ENCODE measurements around the gene PLPPR2.
"Not testable (repeated sequence)": the region's sequence is repeated elsewhere in the genome, so short reads cannot be mapped to it uniquely, and the experiment has no call there.

The PLPPR2 gene

GRCh38 chr19:11355160-11356073, at the start of gene PLPPR2:
Gene PLPPR2 (plus strand): TSS chr19:11355432. CDS start chr19:11357674, 2,242 bp downstream.
- in situ Hi-C loops (cut with HindIII; ENCODE audit: low pct_ligation_motif_present, low pct_unique_long_range_greater_than_20kb, low sequenced_read_pairs), result no loop called here
- DNase-seq, result peak; percentile 87

GRCh38 chr19:11306337-11306736, 48.9 kb upstream of the PLPPR2 start:
- no peak for DNase-seq
- in situ Hi-C loops (cut with HindIII; ENCODE audit: low pct_ligation_motif_present, low pct_unique_long_range_greater_than_20kb, low sequenced_read_pairs), result no loop called here

- in situ Hi-C loops (cut with HindIII; ENCODE audit: low pct_ligation_motif_present, low pct_unique_long_range_greater_than_20kb, low sequenced_read_pairs); DNase-seq: not testable (repeated sequence)
Measured at GRCh38 chr19:11320278-11320995, 34.8 kb upstream of the PLPPR2 start.

GRCh38 chr19:11321191-11322126, 33.8 kb upstream of the PLPPR2 start:
- in situ Hi-C loops (cut with HindIII; ENCODE audit: low pct_ligation_motif_present, low pct_unique_long_range_greater_than_20kb, low sequenced_read_pairs), result no loop called here
- no peak for DNase-seq

DNA sequence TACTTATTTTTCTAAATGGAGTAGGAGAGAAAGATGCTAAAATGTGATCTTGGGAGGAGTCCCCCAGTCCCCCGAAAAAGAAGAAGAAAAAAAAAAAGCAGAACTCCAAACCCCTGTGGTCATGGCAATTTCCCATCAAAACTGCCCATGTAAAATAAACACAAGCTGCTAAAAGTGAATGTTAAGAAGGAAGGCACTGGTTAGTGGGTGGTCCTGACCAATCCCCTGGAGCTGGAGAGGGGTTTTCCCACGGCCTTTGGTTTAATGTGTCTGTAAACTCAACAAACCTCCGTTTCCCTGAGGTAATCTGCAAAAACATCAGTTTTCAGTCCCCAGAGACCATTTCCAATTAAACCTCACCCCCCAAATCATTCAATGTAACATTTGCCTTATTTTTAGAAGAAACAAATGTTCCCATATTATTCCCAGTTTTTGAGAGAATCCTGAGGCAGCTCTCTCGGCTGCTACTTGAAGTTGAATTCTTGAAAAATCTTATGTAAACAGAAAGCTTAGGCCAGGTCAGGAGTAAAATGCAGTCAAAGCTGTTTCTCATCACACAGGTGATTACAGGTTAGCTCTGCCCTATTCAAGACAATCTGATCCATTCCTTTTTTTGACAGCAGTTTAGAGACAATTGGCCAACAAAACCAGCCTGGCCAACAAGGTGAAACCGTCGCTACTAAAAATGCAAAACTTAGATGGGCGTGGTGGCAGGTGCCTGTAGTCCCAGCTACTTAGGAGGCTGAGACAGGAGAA, 32.8 kb upstream of the PLPPR2 start:
- DNase-seq, result no peak
- in situ Hi-C loops (cut with HindIII; ENCODE audit: low pct_ligation_motif_present, low pct_unique_long_range_greater_than_20kb, low sequenced_read_pairs), result no loop called here

DNA sequence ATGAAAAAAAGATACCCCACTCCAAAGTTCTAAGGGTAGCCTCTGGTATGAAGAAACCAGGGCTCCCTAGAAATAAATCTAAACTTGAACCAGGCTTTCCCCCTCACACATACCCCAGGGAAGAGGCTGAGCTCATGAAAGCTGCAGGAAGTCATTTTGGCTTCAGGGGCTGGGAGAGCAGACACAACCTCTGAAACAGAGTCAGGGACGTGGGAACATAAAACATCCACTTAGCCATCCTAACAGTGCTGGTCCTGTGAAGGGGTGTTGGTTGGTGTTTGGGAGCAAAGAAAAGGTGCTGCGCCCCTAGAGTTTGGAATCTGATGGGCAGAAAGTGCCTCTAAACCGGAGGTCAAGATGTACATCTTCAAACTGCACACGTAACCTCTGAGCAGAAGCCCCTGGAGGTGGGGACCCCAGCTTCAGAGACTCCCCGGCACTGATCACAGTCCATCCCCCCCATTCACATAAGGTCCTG, 31.6 kb upstream of the PLPPR2 start:
- no peak for DNase-seq
- in situ Hi-C loops (cut with HindIII; ENCODE audit: low pct_ligation_motif_present, low pct_unique_long_range_greater_than_20kb, low sequenced_read_pairs), result no loop called here

- peak; percentile 76 for DNase-seq
- in situ Hi-C loops (cut with HindIII; ENCODE audit: low pct_ligation_motif_present, low pct_unique_long_range_greater_than_20kb, low sequenced_read_pairs), result no loop called here
Measured at GRCh38 chr19:11324079-11324661, 31.1 kb upstream of the PLPPR2 start.

DNA sequence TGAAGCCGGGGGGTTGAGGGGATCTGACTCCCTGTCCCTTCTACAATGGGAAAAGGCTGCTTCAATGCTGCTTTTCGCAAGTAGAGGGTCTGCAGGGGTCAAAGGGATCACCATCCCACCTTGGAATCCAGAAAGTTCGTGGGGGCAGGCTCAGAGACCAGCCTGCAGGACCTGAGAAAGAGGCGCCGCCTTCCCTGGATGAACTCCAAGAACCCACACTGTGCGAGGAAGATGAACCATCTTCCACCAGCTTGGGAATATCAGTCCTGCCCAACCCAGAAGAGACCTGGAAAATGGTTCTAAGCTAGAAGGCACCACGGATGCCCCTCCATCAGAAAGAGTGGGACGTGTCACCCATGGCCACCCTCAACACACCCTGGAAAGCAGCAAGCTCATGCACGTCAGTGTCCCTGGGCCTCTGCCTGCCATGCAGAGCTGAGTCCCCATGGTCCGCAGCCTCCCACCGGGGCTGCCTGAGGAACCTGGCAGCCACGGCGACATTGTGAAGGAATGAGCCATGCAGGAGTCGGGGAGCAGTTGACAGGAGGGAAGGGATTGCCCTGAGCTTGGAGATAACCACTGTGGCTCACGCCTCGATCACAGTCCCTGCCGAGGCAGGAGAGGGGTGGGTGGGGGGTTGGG, 30.4 kb upstream of the PLPPR2 start:
- in situ Hi-C loops (cut with HindIII; ENCODE audit: low pct_ligation_motif_present, low pct_unique_long_range_greater_than_20kb, low sequenced_read_pairs), result no loop called here
- DNase-seq, result no peak

- DNase-seq, result no peak
- in situ Hi-C loops (cut with HindIII; ENCODE audit: low pct_ligation_motif_present, low pct_unique_long_range_greater_than_20kb, low sequenced_read_pairs), result no loop called here
Measured at GRCh38 chr19:11325544-11325943, 29.7 kb upstream of the PLPPR2 start.

GRCh38 chr19:11330127-11330526, 25.1 kb upstream of the PLPPR2 start:
- DNase-seq, result no peak

GRCh38 chr19:11331502-11331901, 23.7 kb upstream of the PLPPR2 start:
- no peak for DNase-seq
- in situ Hi-C loops (cut with HindIII; ENCODE audit: low pct_ligation_motif_present, low pct_unique_long_range_greater_than_20kb, low sequenced_read_pairs), result no loop called here

More at GRCh38 chr19:11330127-11330526, 25.1 kb upstream of the PLPPR2 start:
- in situ Hi-C loops (cut with HindIII; ENCODE audit: low pct_ligation_motif_present, low pct_unique_long_range_greater_than_20kb, low sequenced_read_pairs), result no loop called here

DNA sequence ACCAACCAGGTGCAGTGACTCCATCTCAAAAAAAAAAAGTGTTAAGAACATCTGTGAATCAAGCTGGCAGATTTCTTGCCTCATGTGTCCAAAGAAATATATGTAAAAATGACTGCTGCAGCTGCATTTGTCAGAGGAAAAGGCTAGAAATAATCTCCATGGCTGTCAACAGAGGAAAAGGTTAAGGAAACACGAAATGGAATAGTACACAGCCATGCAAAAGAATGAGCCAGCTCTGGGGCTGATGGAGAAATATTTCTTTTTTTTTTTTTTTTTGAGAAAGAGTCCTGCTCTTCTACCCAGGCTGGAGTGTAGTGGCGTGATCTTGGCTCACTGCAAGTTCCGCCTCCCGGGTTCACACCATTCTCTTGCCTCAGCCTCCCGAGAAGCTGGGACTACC, 22.4 kb upstream of the PLPPR2 start:
- no peak for DNase-seq
- in situ Hi-C loops (cut with HindIII; ENCODE audit: low pct_ligation_motif_present, low pct_unique_long_range_greater_than_20kb, low sequenced_read_pairs), result no loop called here

DNA sequence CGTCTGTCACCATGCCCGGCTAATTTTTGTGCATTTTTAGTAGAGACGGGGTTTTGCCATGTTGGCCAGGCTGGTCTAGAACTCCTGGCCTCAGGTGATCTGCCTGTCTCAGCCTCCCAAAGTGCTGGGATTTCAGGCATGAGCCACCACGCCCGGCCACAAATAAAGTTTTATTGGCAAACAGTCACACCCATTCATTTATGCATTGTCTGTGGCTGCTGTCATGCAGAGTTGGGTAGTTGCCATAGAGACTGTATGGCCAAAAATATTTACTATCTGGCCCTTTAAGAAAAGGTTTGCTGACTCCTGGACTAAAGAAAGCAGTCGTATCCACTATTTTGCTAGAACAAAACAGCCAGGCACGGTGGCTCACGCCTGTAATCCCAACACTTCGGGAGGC, 21.4 kb upstream of the PLPPR2 start:
- in situ Hi-C loops (cut with HindIII; ENCODE audit: low pct_ligation_motif_present, low pct_unique_long_range_greater_than_20kb, low sequenced_read_pairs); DNase-seq: not testable (repeated sequence)

- in situ Hi-C loops (cut with HindIII; ENCODE audit: low pct_ligation_motif_present, low pct_unique_long_range_greater_than_20kb, low sequenced_read_pairs), result no loop called here
- no peak for DNase-seq
Measured at GRCh38 chr19:11335449-11336146, 19.6 kb upstream of the PLPPR2 start.

DNA sequence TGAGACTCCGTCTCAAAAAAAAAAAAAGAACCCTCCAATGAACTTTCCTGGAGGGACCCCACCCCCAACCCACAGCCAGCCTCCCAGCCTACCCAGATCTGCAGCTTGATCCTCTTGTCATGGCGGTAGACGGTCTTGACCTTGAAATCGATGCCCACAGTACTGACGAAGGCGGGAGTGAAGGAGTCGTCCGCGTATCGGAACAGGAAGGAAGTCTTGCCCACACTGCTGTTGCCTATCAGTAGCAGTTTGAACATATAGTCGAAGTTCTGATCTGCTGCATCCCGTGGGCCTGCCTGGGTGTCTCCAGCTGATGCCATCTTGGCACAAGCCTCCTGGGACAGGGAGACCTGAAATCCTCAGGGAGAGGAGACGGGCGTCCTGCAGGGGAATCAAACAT, 18.2 kb upstream of the PLPPR2 start:
- in situ Hi-C loops (cut with HindIII; ENCODE audit: low pct_ligation_motif_present, low pct_unique_long_range_greater_than_20kb, low sequenced_read_pairs), result no loop called here
- DNase-seq, result no peak

DNA sequence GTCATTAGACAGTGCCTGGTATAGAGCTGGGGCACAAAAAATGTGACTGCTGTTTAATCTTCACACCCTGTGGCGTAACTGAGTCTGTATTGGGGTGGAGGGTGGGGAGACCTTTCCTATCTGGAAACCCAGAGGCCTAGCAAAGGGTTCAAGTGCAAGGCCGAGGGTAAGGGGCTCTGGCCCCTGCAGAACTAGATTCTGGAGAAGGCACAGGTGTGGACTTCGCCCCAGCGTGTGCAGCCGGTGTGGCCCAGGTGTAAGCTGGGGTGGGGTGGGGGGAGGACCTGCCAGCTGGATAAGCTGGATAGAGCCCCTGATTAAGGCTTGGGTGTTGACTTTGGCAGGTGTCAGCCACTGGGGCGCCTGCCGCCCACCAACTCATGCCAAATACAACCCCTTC, 17.1 kb upstream of the PLPPR2 start:
- no peak for DNase-seq
- in situ Hi-C loops (cut with HindIII; ENCODE audit: low pct_ligation_motif_present, low pct_unique_long_range_greater_than_20kb, low sequenced_read_pairs), result no loop called here

Measured in ACHN (cell line).